Measurements from ENCODE around the gene KCNMA1. TPM values are rescaled to one million over a fixed set of nuclear protein-coding genes. Genes with fewer than 3 reads are reported as not detected.

Gene KCNMA1
- polyA plus RNA-seq, 1 of the 3 experiments (the other 2 are of a cell fraction): 107 TPM

DNA sequence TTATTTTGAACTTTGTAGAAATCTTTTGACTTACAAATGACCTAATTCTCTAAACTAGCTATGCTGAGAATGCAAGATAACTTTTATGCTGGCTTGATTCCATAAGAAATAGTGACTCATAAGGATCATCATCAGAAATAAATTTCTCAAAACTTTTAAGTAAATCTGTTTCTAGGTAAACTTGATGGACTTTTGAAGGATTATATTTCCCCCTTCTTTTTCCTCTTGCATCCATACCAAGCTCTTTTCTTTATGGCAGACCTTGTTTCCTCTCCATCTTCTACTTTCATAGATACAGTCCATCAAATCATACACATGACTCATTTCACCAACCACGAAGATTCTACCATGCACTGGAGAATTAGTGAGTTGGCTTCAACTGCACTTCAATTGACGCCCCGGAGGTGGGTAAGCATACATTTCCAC is 336.3 kb downstream of the KCNMA1 start (continued):
- TF ChIP-seq, protein P1, sequence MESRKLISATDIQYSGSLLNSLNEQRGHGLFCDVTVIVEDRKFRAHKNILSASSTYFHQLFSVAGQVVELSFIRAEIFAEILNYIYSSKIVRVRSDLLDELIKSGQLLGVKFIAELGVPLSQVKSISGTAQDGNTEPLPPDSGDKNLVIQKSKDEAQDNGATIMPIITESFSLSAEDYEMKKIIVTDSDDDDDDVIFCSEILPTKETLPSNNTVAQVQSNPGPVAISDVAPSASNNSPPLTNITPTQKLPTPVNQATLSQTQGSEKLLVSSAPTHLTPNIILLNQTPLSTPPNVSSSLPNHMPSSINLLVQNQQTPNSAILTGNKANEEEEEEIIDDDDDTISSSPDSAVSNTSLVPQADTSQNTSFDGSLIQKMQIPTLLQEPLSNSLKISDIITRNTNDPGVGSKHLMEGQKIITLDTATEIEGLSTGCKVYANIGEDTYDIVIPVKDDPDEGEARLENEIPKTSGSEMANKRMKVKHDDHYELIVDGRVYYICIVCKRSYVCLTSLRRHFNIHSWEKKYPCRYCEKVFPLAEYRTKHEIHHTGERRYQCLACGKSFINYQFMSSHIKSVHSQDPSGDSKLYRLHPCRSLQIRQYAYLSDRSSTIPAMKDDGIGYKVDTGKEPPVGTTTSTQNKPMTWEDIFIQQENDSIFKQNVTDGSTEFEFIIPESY (IDR thresholded peaks at IDR 0.05; ENCODE audit: borderline replicate concordance, low read depth): no peak
- no peak for TF ChIP-seq GATA2 (CRISPR knock-in tag; IDR thresholded peaks at IDR 0.05)
- no peak for TF ChIP-seq RCOR1 (IDR thresholded peaks at IDR 0.05; ENCODE audit: low read length)
- TF ChIP-seq, protein P2, sequence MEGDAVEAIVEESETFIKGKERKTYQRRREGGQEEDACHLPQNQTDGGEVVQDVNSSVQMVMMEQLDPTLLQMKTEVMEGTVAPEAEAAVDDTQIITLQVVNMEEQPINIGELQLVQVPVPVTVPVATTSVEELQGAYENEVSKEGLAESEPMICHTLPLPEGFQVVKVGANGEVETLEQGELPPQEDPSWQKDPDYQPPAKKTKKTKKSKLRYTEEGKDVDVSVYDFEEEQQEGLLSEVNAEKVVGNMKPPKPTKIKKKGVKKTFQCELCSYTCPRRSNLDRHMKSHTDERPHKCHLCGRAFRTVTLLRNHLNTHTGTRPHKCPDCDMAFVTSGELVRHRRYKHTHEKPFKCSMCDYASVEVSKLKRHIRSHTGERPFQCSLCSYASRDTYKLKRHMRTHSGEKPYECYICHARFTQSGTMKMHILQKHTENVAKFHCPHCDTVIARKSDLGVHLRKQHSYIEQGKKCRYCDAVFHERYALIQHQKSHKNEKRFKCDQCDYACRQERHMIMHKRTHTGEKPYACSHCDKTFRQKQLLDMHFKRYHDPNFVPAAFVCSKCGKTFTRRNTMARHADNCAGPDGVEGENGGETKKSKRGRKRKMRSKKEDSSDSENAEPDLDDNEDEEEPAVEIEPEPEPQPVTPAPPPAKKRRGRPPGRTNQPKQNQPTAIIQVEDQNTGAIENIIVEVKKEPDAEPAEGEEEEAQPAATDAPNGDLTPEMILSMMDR (IDR thresholded peaks at IDR 0.05): no peak
- no peak for TF ChIP-seq RAD21 (IDR thresholded peaks at IDR 0.05; ENCODE audit: low read length)
- TF ChIP-seq POLR2AphosphoS5 (IDR thresholded peaks at IDR 0.05; ENCODE audit: low read depth, low read length): peak; percentile 39; the same call in 1 of the 2 replicates
- peak; percentile 78; the same call in 1 of the 2 replicates for TF ChIP-seq TEAD4 (IDR thresholded peaks at IDR 0.05; ENCODE audit: borderline replicate concordance, insufficient read depth)

DNA sequence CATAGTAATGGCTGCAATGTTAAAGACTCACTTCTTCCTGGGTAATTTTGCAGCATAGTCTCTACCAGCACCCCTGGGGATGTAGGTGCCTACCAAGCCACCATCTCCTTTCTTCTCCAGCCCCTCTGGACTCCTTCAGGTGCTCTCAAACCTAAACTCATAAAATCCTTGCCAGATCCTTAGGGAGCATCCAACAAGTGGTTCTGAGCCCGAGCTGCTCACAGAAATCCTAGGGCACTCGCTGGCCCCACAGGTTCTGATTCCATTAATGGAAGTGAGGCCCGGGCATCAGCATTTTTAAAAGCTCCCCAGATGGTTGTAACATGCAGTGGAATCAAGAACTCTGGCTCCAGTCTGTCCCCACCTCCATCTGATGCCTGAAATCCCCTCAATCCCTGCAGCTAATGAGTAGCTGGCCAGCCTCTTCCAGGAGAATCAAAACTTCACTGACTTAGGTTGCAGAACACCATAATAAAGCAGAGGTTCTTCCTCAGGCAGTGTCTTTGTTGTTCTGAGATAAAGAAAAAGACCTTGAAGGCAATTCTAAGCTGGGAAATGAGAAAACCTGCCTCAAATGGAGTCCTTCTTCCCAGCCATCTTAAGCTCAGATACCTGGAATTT is 336.8 kb downstream of the KCNMA1 start:
- no peaks in the 10 kb centered on the region for H3K79me2 ChIP-seq (ENCODE audit: insufficient read depth)
- no peaks in the 10 kb centered on the region for H4K20me1 ChIP-seq (ENCODE audit: insufficient read depth)
- H3K4me3 ChIP-seq (ENCODE audit: low read depth in 2 of 2, low read length in 1 of 2): no peak overlapping the region
- ChIA-PET CTCF (interaction anchor here (1.0 to 1.3 kb wide), 2 partner anchors 13 to 411 kb away, joined by 5 read pairs; no protein-coding TSS in a partner anchor), POLR2A (no interaction called here)
- H3K36me3 ChIP-seq (replicated peaks in 1 of 2; ENCODE audit: control insufficient read depth in 1 of 2, insufficient read depth in 2 of 2, low read length in 1 of 2): no peaks in the 10 kb centered on the region
- WGBS (ENCODE audit: low lambda C conversion rate): 85% methylated on average over 3 of the region's 3 CpGs
- H3K27ac ChIP-seq (ENCODE audit: low read depth in 2 of 2, low read length in 1 of 2): peak overlapping the region; percentile 55 to 76; a peak in 3 of 4 replicates
- no peak for DNase-seq
- H2AFZ ChIP-seq (ENCODE audit: low read depth): no peak overlapping the region
- no peak for TF ChIP-seq FOSL2 (IDR thresholded peaks at IDR 0.05; ENCODE audit: borderline replicate concordance, low read depth)
- peak; percentile 39; the same call in 1 of the 2 replicates for TF ChIP-seq YY1 (IDR thresholded peaks at IDR 0.05; ENCODE audit: low read depth)
- H3K9me3 ChIP-seq: no peaks in the 10 kb centered on the region
- peaks cover under 1 to 23% of the 10 kb centered on the region in 2 experiments for H3K4me1 ChIP-seq (ENCODE audit: control insufficient read depth in 1 of 2, insufficient read depth in 2 of 2, low read depth in 1 of 2, low read length in 1 of 2)
- peaks cover 20% of the 10 kb centered on the region for H3F3A ChIP-seq (replicated peaks; ENCODE audit: insufficient read depth)
- no peaks in the 10 kb centered on the region for H3K9me2 ChIP-seq
- 0 out of 2 replicates have a peak overlapping the region, but pooled peaks have one; percentile 27 for H3K4me2 ChIP-seq
- H3K27me3 ChIP-seq (ENCODE audit: insufficient read depth): no peaks in the 10 kb centered on the region
- H3K9ac ChIP-seq: peak overlapping the region; percentile 18; the same call in 1 of the 2 replicates

DNA sequence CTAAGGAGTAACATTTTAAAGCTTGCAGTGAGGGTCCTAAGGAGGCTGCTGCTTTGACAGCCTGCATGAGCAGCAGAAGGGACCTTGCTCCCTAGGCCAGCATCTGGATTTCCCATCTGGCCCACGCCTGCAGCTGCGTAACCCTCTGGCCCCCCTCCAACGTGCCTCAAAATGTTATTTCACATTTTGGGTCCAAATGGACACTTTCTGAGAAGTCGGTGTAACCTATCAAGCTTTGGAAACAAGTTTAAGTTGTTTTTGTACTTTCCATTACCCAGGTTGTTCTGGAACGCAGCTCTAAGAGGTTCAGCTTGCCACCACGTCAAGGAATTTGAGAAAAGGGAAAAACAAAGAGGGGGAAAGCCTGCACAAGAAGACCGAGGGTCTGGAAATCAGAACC is 338.3 kb downstream of the KCNMA1 start:
- DNase-seq: no peak
- 86% methylated on average over 7 of the region's 7 CpGs for WGBS (ENCODE audit: low lambda C conversion rate)
- CTCF ChIA-PET: interaction anchor here (1.3 kb wide), 4 partner anchors 24 to 48 kb away, joined by 3 to 4 read pairs (median 3); no protein-coding TSS in a partner anchor
- TF ChIP-seq EZH2phosphoT487 (IDR thresholded peaks at IDR 0.05; ENCODE audit: borderline replicate concordance, low read depth): no peak
- TF ChIP-seq, protein P3, sequence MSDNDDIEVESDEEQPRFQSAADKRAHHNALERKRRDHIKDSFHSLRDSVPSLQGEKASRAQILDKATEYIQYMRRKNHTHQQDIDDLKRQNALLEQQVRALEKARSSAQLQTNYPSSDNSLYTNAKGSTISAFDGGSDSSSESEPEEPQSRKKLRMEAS (IDR thresholded peaks at IDR 0.05; ENCODE audit: low read depth): no peak
- no peak for TF ChIP-seq FOXJ3 (CRISPR knock-in tag; IDR thresholded peaks at IDR 0.05)
- TF ChIP-seq, protein P4, sequence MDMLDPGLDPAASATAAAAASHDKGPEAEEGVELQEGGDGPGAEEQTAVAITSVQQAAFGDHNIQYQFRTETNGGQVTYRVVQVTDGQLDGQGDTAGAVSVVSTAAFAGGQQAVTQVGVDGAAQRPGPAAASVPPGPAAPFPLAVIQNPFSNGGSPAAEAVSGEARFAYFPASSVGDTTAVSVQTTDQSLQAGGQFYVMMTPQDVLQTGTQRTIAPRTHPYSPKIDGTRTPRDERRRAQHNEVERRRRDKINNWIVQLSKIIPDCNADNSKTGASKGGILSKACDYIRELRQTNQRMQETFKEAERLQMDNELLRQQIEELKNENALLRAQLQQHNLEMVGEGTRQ (IDR thresholded peaks at IDR 0.05; ENCODE audit: borderline replicate concordance, low read depth, low read length): no peak
- TF ChIP-seq TEAD4 (IDR thresholded peaks at IDR 0.05; ENCODE audit: borderline replicate concordance, insufficient read depth): no peak
- no peak for TF ChIP-seq GABPA (IDR thresholded peaks at IDR 0.05; ENCODE audit: low read depth)
- TF ChIP-seq CHD2 (IDR thresholded peaks at IDR 0.05; ENCODE audit: low read length, partially characterized antibody): no peak
- no peak for TF ChIP-seq NRF1 (IDR thresholded peaks at IDR 0.05; ENCODE audit: low read depth, low read length)
- TF ChIP-seq, protein P5, sequence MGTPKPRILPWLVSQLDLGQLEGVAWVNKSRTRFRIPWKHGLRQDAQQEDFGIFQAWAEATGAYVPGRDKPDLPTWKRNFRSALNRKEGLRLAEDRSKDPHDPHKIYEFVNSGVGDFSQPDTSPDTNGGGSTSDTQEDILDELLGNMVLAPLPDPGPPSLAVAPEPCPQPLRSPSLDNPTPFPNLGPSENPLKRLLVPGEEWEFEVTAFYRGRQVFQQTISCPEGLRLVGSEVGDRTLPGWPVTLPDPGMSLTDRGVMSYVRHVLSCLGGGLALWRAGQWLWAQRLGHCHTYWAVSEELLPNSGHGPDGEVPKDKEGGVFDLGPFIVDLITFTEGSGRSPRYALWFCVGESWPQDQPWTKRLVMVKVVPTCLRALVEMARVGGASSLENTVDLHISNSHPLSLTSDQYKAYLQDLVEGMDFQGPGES (IDR thresholded peaks at IDR 0.05; ENCODE audit: low read depth, low read length): no peak
- no peak for TF ChIP-seq TAF1 (IDR thresholded peaks at IDR 0.05; ENCODE audit: borderline replicate concordance, low read depth, low read length)

More for the DNA sequence above, 338.3 kb downstream of the KCNMA1 start:
- Histone ChIP-seq H4K20me1 (ENCODE audit: insufficient read depth) (no peaks in the 10 kb centered on the region), H3K9ac (no peak overlapping the region), H3F3A (replicated peaks; ENCODE audit: insufficient read depth) (peaks cover 20% of the 10 kb centered on the region), H3K36me3 (replicated peaks in 1 of 2; ENCODE audit: control insufficient read depth in 1 of 2, insufficient read depth in 2 of 2, low read length in 1 of 2) (no peaks in the 10 kb centered on the region), H3K4me2 (no peak overlapping the region), H3K4me3 (ENCODE audit: low read depth in 2 of 2, low read length in 1 of 2) (no peak overlapping the region), H3K4me1 (ENCODE audit: control insufficient read depth in 1 of 2, insufficient read depth in 2 of 2, low read depth in 1 of 2, low read length in 1 of 2) (peaks cover 0 to 29% of the 10 kb centered on the region in 2 experiments; a peak in 3 of 4 replicates), H3K9me3 (no peaks in the 10 kb centered on the region), H3K79me2 (ENCODE audit: insufficient read depth) (peaks cover 3% of the 10 kb centered on the region; the same call in 1 of the 2 replicates), H2AFZ (ENCODE audit: low read depth) (no peak overlapping the region), H3K27me3 (ENCODE audit: insufficient read depth) (no peaks in the 10 kb centered on the region), H3K27ac (ENCODE audit: low read depth in 2 of 2, low read length in 1 of 2) (no peak overlapping the region), H3K9me2 (no peaks in the 10 kb centered on the region)
- POLR2A ChIA-PET: no interaction called here

Measured in SK-N-SH (cell line).